WTC11 (cell line): ENCODE measurements around the gene RNPEPL1.

Experiments
- ESRRA ChIP-seq: sonication (generic); formaldehyde crosslinking; IDR thresholded peaks from 2 replicates; pipeline ENCODE4 v1.8.1; 2022; ENCODE audit warnings: mild to moderate bottlenecking, missing genetic modification reagents, borderline replicate concordance
- FOXJ3 ChIP-seq: sonication (generic); formaldehyde crosslinking; IDR thresholded peaks from 2 replicates; pipeline ENCODE4 v1.9.0; 2021; ENCODE audit warnings: missing genetic modification reagents, mild to moderate bottlenecking, borderline replicate concordance
- JUN ChIP-seq: sonication (generic); formaldehyde crosslinking; IDR thresholded peaks from 2 replicates; pipeline ENCODE4 v1.8.0; 2023; ENCODE audit warnings: mild to moderate bottlenecking, missing genetic modification reagents
- NR2C2 ChIP-seq: sonication (generic); formaldehyde crosslinking; IDR thresholded peaks from 2 replicates; pipeline ENCODE4 v1.8.0; 2022; ENCODE audit warnings: mild to moderate bottlenecking, missing genetic modification reagents
- RORB ChIP-seq: fragments of 250-450 bp; sonication (Bioruptor Pico); IDR thresholded peaks from 2 replicates; pipeline ENCODE4 v1.9.0; 2021; ENCODE audit warnings: mild to moderate bottlenecking
- SP1 ChIP-seq: sonication (generic); formaldehyde crosslinking; conservative IDR thresholded peaks from 2 replicates; pipeline ENCODE4 v1.8.1; 2022; ENCODE audit warnings: missing genetic modification reagents
- ZNF317 ChIP-seq: sonication (generic); formaldehyde crosslinking; IDR thresholded peaks from 2 replicates; pipeline ENCODE4 v1.8.1; 2023; ENCODE audit warnings: low read depth, mild to moderate bottlenecking, moderate library complexity, missing genetic modification reagents, borderline replicate concordance
- ZNF416 ChIP-seq: fragments of 250-450 bp; sonication (Bioruptor Pico); IDR thresholded peaks from 2 replicates; pipeline ENCODE4 v1.9.0; 2021; ENCODE audit warnings: mild to moderate bottlenecking, inconsistent platforms
- TF ChIP-seq, protein P1 (sequence below): fragments of 200-600 bp; IDR thresholded peaks from 2 replicates; pipeline ENCODE4 v1.8.0; 2022; ENCODE audit warnings: antibody characterized with exemption
- TF ChIP-seq, protein P2 (sequence below): sonication (generic); formaldehyde crosslinking; IDR thresholded peaks from 2 replicates; pipeline ENCODE4 v1.8.0; 2022; ENCODE audit warnings: mild to moderate bottlenecking, missing genetic modification reagents
- TF ChIP-seq, protein P3 (sequence below): sonication (generic); formaldehyde crosslinking; IDR thresholded peaks from 2 replicates; pipeline ENCODE4 v1.8.0; 2022; ENCODE audit warnings: mild to moderate bottlenecking, missing genetic modification reagents
- TF ChIP-seq, protein P4 (sequence below): sonication (generic); formaldehyde crosslinking; IDR thresholded peaks from 2 replicates; pipeline ENCODE4 v1.8.0; 2023; ENCODE audit warnings: missing genetic modification reagents, mild to moderate bottlenecking, borderline replicate concordance
- TF ChIP-seq, protein P5 (sequence below): sonication (generic); formaldehyde crosslinking; IDR thresholded peaks from 2 replicates; pipeline ENCODE4 v1.8.1; 2023; ENCODE audit warnings: mild to moderate bottlenecking, missing genetic modification reagents, moderate library complexity
- TF ChIP-seq, protein P6 (sequence below): sonication (generic); formaldehyde crosslinking; IDR thresholded peaks from 2 replicates; pipeline ENCODE4 v1.8.1; 2022; ENCODE audit warnings: mild to moderate bottlenecking, moderate library complexity, missing genetic modification reagents

DNA sequence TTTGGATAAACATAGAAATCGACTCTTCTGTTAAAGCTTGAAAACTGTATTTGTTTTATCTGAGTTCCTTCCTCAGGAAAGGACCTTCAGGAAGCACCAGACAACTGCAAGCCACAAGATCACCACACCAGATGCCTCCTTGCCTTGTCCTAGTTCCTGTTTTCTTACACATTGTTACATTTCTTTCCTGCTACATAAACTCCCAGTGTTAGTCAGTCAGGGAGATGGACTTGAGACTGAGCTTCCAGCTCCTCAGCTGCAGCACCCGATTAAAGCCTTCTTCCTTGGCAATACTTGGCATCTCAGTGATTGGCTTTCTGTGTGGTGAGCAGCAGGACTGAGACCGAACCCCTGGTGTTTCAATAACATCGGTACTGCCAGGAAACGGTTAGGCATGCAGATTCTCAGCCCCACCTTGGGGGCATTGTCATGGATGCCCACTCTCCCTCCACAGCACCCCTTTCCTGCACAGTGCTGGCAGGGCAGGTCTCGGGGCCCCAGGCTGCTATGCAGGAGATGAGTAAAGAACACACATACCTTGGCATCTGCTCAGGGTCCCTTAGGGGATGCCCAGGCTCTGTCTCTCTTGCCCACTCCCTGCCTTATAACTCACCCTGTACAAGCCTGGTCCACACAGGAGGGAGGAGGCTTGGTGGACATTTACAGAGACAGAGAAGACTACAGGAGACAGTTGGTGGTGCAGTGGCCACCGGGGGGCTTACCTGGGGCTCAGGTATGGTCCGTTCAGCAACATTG, 43.1 kb upstream of the RNPEPL1 start:
- TF ChIP-seq, protein P1, sequence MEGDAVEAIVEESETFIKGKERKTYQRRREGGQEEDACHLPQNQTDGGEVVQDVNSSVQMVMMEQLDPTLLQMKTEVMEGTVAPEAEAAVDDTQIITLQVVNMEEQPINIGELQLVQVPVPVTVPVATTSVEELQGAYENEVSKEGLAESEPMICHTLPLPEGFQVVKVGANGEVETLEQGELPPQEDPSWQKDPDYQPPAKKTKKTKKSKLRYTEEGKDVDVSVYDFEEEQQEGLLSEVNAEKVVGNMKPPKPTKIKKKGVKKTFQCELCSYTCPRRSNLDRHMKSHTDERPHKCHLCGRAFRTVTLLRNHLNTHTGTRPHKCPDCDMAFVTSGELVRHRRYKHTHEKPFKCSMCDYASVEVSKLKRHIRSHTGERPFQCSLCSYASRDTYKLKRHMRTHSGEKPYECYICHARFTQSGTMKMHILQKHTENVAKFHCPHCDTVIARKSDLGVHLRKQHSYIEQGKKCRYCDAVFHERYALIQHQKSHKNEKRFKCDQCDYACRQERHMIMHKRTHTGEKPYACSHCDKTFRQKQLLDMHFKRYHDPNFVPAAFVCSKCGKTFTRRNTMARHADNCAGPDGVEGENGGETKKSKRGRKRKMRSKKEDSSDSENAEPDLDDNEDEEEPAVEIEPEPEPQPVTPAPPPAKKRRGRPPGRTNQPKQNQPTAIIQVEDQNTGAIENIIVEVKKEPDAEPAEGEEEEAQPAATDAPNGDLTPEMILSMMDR, result no peak
- TF ChIP-seq RORB (CRISPR knock-in tag) (no peak), ESRRA (CRISPR knock-in tag) (no peak), ZNF317 (CRISPR knock-in tag) (no peak), SP1 (CRISPR knock-in tag) (no peak), NR2C2 (CRISPR knock-in tag) (no peak), FOXJ3 (no peak), JUN (CRISPR knock-in tag) (no peak), ZNF416 (CRISPR knock-in tag) (no peak)
- TF ChIP-seq, protein P2, sequence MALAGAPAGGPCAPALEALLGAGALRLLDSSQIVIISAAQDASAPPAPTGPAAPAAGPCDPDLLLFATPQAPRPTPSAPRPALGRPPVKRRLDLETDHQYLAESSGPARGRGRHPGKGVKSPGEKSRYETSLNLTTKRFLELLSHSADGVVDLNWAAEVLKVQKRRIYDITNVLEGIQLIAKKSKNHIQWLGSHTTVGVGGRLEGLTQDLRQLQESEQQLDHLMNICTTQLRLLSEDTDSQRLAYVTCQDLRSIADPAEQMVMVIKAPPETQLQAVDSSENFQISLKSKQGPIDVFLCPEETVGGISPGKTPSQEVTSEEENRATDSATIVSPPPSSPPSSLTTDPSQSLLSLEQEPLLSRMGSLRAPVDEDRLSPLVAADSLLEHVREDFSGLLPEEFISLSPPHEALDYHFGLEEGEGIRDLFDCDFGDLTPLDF (CRISPR knock-in tag), result no peak
- TF ChIP-seq, protein P3, sequence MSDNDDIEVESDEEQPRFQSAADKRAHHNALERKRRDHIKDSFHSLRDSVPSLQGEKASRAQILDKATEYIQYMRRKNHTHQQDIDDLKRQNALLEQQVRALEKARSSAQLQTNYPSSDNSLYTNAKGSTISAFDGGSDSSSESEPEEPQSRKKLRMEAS, result no peak
- TF ChIP-seq, protein P4, sequence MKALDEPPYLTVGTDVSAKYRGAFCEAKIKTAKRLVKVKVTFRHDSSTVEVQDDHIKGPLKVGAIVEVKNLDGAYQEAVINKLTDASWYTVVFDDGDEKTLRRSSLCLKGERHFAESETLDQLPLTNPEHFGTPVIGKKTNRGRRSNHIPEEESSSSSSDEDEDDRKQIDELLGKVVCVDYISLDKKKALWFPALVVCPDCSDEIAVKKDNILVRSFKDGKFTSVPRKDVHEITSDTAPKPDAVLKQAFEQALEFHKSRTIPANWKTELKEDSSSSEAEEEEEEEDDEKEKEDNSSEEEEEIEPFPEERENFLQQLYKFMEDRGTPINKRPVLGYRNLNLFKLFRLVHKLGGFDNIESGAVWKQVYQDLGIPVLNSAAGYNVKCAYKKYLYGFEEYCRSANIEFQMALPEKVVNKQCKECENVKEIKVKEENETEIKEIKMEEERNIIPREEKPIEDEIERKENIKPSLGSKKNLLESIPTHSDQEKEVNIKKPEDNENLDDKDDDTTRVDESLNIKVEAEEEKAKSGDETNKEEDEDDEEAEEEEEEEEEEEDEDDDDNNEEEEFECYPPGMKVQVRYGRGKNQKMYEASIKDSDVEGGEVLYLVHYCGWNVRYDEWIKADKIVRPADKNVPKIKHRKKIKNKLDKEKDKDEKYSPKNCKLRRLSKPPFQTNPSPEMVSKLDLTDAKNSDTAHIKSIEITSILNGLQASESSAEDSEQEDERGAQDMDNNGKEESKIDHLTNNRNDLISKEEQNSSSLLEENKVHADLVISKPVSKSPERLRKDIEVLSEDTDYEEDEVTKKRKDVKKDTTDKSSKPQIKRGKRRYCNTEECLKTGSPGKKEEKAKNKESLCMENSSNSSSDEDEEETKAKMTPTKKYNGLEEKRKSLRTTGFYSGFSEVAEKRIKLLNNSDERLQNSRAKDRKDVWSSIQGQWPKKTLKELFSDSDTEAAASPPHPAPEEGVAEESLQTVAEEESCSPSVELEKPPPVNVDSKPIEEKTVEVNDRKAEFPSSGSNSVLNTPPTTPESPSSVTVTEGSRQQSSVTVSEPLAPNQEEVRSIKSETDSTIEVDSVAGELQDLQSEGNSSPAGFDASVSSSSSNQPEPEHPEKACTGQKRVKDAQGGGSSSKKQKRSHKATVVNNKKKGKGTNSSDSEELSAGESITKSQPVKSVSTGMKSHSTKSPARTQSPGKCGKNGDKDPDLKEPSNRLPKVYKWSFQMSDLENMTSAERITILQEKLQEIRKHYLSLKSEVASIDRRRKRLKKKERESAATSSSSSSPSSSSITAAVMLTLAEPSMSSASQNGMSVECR (CRISPR knock-in tag), result no peak
- TF ChIP-seq, protein P5, sequence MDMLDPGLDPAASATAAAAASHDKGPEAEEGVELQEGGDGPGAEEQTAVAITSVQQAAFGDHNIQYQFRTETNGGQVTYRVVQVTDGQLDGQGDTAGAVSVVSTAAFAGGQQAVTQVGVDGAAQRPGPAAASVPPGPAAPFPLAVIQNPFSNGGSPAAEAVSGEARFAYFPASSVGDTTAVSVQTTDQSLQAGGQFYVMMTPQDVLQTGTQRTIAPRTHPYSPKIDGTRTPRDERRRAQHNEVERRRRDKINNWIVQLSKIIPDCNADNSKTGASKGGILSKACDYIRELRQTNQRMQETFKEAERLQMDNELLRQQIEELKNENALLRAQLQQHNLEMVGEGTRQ (CRISPR knock-in tag), result no peak
- TF ChIP-seq, protein P6, sequence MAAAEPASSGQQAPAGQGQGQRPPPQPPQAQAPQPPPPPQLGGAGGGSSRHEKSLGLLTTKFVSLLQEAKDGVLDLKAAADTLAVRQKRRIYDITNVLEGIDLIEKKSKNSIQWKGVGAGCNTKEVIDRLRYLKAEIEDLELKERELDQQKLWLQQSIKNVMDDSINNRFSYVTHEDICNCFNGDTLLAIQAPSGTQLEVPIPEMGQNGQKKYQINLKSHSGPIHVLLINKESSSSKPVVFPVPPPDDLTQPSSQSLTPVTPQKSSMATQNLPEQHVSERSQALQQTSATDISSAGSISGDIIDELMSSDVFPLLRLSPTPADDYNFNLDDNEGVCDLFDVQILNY (CRISPR knock-in tag), result no peak
